AG08395 (cell line): ENCODE data around the gene PGAP3.
"Not testable (repeated sequence)": the region's sequence is repeated elsewhere in the genome, so short reads cannot be mapped to it uniquely, and the experiment has no call there.

Source experiments
- DNase-seq: peaks from one replicate; pipeline ENCODE4 v3.0.0; 2012; ENCODE audit warnings: mixed read lengths, low spot score

Gene PGAP3

GRCh38 chr17:39687546-39688474 lies at the start of gene PGAP3:
TSS of gene PGAP3 (minus strand) at chr17:39688057. CDS start at chr17:39688014, 43 bp downstream.
- peak; percentile 97 for DNase-seq

- no peak for DNase-seq
Observed at GRCh38 chr17:39737206-39737759, 49.4 kb upstream of the PGAP3 start.

- DNase-seq, result no peak
Observed at GRCh38 chr17:39736319-39737165, 48.7 kb upstream of the PGAP3 start.

- no peak for DNase-seq
Observed at GRCh38 chr17:39735882-39736281, 48.0 kb upstream of the PGAP3 start.

- no peak for DNase-seq
Observed at GRCh38 chr17:39732586-39732985, 44.7 kb upstream of the PGAP3 start.

- peak; percentile 97 for DNase-seq
Observed at GRCh38 chr17:39730095-39730921, 42.5 kb upstream of the PGAP3 start, which contains the start of gene MIEN1. TSS of gene MIEN1 (minus strand) at chr17:39730532. CDS start at chr17:39730495, 37 bp downstream.

GRCh38 chr17:39729280-39729851 lies 41.5 kb upstream of the PGAP3 start:
- DNase-seq, result peak; percentile 15

GRCh38 chr17:39727556-39727955 lies 39.7 kb upstream of the PGAP3 start:
- DNase-seq, result no peak

- DNase-seq, result no peak
Observed at GRCh38 chr17:39726617-39727016, 38.8 kb upstream of the PGAP3 start.

GRCh38 chr17:39725923-39726322 lies 38.1 kb upstream of the PGAP3 start:
- DNase-seq, result not testable (repeated sequence)

GRCh38 chr17:39724731-39725130 lies 36.9 kb upstream of the PGAP3 start:
- DNase-seq, result no peak

GRCh38 chr17:39722965-39723848 lies 35.4 kb upstream of the PGAP3 start:
- no peak for DNase-seq

- DNase-seq, result no peak
Observed at GRCh38 chr17:39722104-39722503, 34.2 kb upstream of the PGAP3 start.

- no peak for DNase-seq
Observed at GRCh38 chr17:39719563-39720355, 31.9 kb upstream of the PGAP3 start.

- DNase-seq, result no peak
Observed at GRCh38 chr17:39717660-39718059, 29.8 kb upstream of the PGAP3 start.

GRCh38 chr17:39716879-39717536 lies 29.2 kb upstream of the PGAP3 start:
- no peak for DNase-seq

GRCh38 chr17:39716073-39716818 lies 28.4 kb upstream of the PGAP3 start:
- no peak for DNase-seq
